SW 1271 (cell line): Measurements from ENCODE around the gene ACBD5.
"Not testable (repeated sequence)": the region's sequence is repeated elsewhere in the genome, so short reads cannot be mapped to it uniquely, and the experiment has no call there.

Source experiments
- DNase-seq, 2 experiments: peaks; one replicate each; lab custom pipeline; 2025; lab: John Stamatoyannopoulos, UW

The ACBD5 gene

DNA sequence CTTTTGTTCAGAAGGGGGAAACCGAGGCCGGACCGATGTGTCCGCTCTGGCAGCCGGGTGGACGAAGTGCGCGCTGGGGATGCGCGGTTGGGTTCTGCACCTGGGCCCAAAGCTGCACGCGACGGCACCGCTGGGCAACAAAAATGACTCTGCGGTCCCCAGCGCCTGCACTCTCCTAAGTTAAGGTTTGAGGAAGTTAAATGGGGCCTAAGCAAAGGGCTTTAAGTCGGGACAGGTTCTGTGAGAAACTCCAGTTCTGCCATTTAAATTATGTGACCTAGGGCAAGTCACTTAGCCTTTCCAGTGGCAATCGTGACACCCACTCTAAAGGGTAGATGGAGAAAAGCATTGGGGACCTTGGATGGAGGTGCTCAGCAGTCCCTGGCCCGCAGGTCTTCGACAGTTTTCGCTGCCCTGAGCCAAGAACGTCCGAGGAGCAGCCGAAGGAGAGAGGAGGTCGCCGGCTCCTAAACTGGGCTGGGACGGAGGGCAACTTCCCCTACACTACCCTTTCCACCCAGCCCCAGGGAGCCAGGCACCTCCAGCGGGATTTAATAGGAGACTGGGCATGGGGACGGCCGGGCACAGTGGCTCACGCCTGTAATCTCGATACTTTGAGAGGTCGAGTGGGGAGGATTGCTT, 534 bp upstream of the ACBD5 start:
- peak in 1 of 2 experiments; percentile 48 for DNase-seq

DNA sequence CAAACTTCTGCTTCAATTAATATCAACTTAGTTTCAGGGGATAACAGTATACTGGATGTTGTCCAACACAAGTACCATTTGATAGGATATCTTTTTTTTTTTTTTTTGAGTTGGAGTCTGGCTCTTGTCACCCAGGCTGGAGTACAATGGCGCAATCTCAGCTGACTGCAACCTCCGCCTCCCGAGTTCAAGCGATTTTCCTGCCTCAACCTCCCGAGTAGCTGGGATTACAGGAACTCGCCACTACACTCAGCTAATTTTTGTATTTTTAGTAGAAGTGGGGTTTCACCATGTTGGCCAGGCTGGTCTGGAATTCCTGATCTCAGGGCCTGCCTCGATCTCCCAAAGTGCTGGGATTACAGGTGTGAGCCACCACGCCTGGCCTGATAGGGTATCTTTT, 3.1 kb downstream of the ACBD5 start:
- not testable (repeated sequence) for DNase-seq

DNA sequence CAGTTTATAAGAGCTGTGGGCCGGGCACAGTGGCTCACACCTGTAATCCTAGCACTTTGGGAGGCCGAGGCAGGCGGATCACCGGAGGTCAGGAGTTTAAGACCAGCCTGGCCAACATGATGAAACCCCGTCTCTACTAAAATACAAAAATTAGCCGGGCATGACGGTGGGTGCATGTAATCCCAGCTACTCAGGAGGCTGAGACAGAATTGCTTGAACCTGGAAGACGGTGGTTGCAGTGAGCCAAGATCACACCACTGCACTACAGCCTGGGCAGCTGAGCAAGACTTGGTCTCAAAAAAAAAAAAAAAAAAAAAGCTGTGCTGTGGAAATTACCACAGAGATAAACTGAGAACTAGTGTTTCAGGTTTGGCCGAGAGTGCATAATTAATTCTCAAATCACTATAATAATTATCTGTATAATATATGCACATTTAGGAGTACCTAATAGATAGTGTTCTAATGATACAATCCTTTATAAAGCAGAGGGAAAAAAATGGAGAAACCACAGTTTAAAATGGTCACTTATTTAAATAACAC, 3.9 kb downstream of the ACBD5 start:
- DNase-seq = not testable (repeated sequence)

DNA sequence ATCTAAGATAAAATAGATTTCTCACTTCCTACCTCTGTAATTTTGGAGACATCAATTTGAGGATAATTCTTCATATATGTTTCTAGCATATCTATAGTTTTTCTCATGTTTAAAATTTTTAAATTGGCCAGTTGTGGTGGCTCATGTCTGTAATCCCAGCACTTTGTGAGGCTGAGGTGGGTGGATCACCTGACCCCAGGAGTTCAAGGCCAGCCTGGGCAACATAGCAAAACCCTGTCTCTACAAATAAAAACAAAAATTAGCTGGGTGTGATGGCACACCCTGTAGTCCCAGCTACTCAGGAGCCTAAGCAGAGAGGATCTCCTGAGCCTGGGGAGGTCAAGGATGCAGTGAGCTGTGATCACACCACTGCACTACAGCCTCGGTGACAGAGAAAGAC, 4.9 kb downstream of the ACBD5 start:
- DNase-seq = no peak

DNA sequence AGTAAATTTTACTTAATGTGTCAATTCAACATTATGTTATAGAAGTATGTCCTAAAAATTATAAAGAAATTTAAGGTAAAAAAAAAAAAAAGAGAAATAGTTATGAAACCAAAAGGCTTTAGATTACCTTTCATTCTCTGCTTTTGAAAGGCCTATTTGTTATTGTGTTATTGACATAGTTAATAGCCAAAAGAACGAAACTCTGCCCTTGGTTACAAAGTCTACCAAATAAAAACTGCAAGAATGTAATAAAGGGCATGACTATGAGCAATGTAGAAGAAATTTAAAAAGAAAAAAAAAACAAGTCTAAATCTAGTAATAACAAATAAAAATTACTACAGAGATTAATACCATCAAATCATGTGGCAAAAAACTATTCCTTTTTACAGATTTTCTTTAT, 10.6 kb downstream of the ACBD5 start:
- DNase-seq = no peak

DNA sequence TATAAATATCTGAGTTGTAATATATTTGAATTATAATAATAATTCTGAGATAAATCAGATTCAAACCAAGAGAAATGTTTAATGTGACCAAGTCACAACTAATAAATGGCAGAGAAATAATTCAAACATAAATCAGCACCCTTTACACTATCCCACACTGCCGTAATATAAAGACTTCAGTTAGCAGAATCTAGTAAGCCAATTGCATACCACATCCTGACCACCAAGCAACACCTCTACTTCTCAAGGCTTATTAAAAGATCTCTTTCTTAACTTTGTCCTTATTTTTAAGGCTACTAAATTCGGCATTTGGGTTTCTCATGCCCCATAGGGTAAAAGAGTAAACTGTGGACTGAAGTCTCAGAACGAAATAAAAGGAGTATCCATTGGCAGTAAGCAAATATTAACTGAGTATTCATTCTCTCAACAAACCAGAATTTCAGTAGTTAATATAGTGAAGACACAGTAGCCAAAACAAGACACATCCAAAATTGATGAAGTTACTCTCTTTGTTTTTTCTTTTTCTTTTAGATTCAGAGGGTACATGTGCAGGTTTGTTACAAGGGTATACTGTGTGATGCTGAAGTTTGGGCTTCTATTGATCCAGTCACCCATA, 14.8 kb downstream of the ACBD5 start:
- no peak for DNase-seq

DNA sequence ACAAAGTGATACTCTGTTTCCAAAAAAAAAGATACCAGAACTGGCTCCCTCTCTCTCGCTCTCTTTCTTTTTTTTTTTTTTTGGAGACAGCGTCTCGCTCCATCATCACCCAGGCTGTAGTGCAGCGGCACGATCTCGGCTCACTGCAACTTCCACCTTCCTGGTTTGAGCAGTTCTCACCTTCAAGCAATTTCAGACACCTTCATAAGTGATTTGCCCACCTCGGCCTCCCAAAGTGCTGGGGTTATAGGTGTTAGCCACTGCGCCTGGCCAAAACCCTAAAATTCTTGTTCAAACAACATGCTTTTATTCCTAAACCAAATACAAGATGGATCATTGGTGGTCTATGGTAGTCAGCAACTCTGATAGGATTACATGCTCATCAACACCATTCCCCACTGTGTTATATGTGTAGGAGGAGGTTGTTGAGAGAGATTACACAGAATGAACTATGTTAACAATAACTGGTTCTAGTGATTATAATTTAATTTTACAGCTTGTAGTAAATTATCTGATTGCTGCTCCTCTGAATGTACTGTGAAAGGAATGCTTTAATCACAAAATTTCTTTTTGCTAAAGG, 15.5 kb downstream of the ACBD5 start:
- no peak for DNase-seq

DNA sequence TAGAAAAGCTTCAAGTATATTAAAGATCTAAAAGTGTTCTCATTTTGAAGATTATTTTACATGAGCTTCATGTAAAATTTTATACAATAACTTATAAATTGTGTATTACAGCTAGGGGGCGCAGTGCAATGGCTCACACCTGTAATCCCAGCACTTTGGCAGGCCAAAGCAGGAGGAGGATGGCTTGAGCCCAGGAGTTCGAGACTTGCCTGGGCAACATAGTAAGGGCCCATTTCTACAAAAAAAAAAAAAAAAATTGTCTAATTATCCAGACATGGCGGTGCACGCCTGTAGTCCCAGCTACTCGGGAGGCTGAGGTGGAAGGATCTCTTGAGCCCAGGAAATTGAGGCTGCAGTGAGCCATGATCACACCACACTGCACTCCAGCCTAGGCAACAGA, 16.6 kb downstream of the ACBD5 start:
- DNase-seq = peak in 1 of 2 experiments; percentile 9

DNA sequence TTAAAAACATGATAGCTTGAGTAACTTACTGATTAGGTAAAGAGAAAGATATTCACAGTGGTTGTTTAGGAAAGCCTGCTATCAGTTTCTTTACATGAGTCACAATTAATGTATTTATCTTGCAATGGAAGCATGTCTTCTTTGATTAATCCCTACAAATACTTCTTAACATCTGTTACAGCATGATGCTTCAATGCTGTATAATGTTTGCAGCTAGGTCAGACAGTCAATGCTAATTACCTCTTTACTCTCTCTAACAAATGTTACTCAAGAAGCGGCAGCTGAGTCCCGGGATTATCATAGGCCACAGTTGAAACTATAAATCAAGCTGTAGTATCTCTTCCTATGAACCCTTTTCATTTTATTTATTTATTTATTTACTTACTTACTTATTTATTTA, 33.2 kb downstream of the ACBD5 start:
- no peak for DNase-seq

DNA sequence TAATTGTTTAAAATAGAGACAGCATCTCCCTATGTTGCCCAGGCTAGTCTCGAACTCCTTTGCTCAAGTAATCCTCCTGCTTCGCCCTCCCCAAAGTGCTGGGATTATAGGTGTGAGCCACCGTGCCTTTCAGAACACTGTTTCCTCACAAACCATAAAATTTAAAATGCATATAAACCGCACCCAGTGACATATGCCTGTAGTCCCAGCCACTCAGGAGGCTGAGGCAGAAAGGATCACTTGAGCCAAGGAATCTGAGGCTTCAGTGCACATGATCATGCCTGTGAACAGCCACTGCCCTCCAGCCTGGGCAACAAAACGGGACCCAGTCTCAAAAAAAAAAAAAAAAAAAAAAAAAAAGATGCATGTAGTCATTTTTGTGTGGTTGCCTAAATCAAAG, 36.8 kb downstream of the ACBD5 start:
- no peak for DNase-seq

DNA sequence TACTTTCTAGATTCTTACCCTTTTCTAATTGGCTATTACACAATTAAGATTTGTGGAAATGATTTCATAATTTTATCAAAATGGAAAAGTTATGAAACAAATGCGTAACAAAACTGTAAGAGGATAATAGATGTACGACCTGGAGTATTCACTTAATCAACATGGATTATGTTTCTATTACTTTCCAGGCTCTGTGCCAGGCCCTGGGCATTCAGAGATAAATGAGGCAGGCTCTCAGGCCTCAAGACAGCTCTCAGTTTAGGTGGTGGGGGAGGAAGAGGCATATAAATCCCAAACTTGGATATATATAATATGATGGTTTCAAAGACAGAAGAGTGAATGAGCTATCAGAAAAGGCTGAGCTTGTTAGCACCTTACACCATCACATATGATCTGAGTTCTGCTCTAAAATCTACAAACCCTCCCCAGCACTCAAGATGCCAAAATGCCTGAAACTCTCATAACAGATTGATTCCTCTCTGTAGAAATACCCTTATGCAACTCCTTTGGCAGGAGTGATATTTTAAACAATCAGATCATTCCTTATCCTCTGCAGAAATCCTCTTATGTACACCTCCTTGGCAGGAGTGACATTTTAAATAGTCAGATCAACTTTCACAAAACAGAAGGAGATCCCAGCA, 42.5 kb downstream of the ACBD5 start:
- DNase-seq = no peak

DNA sequence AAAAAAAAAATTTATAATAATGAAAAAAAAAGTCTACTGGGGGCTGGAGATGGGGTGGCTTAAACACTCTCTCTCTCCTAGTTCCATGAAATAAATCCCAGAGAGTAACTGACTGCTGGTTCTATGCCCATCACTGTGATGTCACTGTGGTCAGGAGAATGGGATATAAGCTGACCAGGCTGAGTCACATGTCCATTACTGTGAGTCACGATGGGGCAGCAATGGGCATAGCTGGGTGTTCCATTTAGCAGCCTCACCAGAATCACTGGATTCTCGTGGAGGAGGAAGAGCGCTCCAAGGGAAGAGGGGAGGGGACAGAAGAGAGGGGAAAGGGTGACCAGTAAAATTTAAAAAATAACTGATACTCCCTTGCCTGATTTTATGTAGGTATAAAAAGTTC, 48.3 kb downstream of the ACBD5 start:
- peak; percentile 67 to 83 for DNase-seq

DNA sequence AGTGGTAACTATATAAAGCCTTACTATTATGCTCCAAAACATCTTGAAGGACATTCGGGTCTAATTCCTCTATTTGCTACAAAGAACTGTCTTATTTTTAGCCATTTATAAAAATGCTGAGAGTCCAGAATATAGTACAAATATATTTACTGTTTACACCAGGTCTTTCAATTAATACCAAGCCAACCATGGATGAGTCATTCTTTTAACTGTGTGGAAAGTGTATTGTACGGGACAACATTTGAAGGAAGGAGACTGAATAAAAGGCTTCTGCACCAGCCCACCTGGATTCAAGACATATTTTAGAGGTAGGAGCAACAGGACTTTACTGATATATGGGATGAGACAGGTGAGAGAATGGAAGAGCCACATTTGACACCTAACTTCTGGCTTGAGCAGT, 50.1 kb downstream of the ACBD5 start:
- DNase-seq = no peak

DNA sequence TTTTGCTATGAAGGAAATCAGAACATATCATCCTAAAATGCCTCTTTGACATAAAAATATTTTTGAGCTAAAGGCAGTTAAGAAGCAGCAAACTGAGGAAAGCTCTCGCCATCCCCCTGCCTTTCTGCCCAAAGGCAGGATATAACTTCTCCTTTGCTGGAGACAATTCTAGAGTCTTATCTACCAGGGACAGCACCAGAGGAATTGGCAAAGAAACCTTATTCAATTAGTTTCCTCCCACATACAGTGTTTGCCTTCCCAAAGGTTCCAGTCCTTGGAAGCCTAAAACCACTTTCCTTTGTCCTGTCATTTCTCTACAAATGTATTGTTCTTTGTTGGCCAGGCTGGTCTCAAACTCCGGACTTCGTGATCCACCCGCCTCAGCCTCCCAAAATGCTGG, 51.7 kb downstream of the ACBD5 start:
- DNase-seq = no peak

DNA sequence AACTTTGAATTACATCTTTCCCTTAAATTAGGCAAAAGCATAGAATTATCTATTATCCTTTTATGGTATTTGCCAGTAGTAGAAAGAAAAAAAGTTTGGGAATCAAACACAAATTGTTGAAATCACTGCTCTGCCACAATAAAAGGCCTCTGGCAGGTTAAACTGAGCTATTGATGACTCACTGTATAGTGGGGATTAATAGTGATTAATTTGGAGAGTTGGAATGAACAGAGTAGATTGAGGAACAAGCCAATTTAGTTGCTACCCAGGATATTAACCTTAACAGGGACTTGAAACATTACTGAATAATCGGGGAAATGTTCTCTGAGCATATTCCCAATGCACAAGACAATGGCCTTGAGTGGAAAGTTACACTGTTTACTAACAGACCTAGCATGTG, 52.3 kb downstream of the ACBD5 start:
- no peak for DNase-seq

DNA sequence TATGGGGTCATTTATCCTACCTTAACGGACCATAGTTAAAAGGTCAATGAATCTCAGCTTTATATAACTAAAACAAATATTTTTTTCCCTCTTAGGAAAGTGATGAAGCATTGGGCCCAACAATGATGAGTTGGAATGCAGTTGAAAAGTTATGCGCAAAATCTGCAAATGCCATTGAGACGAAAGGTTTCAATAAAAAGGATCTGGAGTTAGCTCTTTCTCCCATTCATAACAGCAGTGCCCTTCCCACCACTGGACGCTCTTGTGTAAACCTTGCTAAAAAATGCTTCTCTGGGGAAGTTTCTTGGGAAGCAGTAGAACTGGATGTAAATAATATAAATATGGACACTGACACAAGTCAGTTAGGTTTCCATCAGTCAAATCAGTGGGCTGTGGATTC, 70.7 kb downstream of the ACBD5 start:
- no peak for DNase-seq

DNA sequence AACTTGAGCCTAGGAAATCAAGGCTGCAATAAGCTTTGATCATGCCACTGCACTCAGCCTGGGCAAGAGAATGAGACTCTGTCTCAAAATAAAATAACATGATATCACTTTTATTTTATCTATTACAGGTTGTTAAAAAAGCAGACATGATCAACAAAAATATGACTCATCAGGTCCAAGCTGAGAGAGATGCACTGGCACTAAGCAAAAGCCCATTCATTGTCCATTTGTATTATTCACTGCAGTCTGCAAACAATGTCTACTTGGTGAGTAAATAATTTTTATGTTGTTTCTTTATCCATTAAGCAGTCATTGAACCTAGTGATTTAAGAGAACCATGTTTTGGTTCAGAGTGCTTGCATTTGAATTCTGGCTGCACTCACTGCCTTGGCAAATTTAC, 82.2 kb downstream of the ACBD5 start:
- no peak for DNase-seq

DNA sequence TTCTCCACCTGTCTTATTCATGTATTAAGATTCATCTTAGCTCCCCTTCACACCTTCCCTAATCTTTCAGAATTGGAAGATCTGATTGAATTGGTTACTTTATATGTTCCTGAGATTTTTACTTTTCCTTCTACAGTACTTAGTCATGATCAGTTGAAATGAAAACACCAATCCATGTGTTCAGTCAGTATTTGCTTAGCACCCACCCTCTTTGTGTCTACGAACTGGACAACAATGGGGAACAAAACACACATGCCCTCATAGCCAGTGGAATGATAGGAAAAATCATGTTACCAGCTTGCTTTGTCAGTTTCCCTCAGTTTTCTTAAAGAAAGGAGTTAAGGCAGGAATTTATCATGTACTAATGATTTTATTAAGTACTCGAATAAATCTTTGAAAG, 83.4 kb downstream of the ACBD5 start:
- no peak for DNase-seq

DNA sequence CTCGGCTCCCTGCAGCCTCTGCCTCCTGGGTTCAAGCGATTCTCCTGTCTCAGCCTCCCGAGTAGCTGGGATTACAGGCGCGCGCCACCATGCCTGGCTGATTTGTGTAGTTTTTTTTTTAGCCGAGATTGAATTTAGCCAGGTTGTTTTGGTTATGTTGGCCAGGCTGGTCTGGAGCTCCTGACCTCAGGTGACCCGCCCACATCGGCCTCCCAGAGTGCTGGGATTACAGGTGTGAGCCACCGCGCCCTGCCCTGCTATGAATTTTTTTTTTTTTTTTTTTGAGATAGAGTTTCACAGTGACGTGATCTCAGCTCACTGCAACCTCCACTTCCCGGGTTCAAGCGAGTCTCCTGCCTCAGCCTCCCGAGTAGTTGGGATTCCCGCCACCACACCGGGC, 84.0 kb downstream of the ACBD5 start:
- DNase-seq = not testable (repeated sequence)

DNA sequence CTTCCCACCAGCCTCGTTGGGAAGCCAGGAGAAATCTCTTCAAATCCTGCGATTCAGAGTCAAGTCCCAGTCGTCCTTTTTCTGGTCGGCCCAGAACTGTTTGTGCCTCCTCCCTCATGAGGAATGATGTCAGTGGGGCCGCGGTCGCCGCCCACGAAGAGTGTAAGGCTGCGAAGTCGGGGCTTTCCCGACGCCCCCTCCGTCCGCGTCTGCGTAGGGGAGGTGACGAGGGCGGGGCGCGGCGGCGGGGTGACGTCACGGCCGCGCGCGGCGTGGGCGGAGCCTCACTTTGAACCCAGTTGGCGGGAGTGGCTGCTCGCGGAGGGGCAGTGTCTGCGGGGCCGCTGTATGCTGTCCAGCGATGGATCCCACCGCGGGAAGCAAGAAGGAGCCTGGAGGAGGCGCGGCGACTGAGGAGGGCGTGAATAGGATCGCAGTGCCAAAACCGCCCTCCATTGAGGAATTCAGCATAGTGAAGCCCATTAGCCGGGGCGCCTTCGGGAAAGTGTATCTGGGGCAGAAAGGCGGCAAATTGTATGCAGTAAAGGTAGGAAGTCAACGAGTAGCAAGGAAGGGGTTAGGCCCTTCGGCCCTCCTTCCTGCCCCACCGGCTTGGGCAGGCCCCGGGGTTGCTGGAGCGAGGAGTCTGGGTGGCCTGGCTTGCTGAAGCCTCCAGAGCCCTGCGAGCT, 85.4 kb downstream of the ACBD5 start, which contains the start of gene MASTL:
MASTL (plus strand) TSS at position 287 of the 689 bp plus-strand sequence; CDS start at position 362, 75 bp downstream.
- peak; percentile 16 to 80 for DNase-seq

DNA sequence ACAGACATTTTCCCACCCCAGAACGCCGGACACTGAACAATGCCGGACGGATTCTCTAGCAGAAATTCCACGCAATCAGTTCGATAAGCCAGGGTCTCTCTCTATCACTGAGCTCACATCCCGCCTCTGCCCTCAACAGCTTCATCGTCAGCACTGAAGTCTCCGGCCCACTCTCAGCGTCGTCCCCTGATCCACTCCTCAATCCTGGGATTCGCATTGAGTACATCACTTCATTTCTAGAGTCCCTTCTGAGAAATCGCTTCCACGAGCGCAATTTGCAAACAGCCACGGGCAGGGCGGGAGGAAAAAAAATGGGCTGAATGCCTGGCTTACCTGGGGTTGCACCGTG, 86.8 kb downstream of the ACBD5 start:
- no peak for DNase-seq

DNA sequence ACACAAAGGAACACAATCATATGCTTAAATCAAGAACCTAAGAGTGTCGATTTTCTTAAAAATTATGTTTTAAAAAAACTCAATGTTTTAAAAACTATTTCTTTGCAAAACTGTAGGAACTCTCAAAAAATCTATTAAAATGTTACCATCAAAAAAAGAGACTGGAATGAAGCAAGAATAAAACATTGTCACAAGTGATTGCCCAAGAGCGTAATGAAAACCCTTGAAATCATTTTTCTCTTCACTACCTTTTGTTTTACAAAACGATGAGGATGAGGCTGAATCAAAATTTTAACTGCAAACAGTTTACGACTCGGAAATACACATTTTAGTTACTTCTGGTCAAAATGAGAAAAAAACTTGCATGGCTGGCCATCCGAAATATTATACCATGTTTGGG, 87.3 kb downstream of the ACBD5 start:
- no peak for DNase-seq
